SU-DHL-6 (cell line): Measurements from ENCODE around the gene COMT.

Experiments
- EZH2phosphoT487 ChIP-seq: fragments of 200-600 bp; sonication (generic), shearing (Covaris generic); conservative IDR thresholded peaks from 2 replicates; pipeline ENCODE4 v1.6.1; 2018; ENCODE audit warnings: mild to moderate bottlenecking, antibody characterized with exemption, low read length, moderate library complexity, mixed read lengths
- TF ChIP-seq, protein P1 (sequence below): fragments of 200-600 bp; sonication (generic); IDR thresholded peaks from one replicate; pipeline ENCODE4 v1.5.1; 2017; ENCODE audit warnings: antibody characterized with exemption, mild to moderate bottlenecking, low read length, moderate library complexity; ENCODE audit not compliant: insufficient read depth, poor library complexity, severe bottlenecking

- TF ChIP-seq, protein P1, sequence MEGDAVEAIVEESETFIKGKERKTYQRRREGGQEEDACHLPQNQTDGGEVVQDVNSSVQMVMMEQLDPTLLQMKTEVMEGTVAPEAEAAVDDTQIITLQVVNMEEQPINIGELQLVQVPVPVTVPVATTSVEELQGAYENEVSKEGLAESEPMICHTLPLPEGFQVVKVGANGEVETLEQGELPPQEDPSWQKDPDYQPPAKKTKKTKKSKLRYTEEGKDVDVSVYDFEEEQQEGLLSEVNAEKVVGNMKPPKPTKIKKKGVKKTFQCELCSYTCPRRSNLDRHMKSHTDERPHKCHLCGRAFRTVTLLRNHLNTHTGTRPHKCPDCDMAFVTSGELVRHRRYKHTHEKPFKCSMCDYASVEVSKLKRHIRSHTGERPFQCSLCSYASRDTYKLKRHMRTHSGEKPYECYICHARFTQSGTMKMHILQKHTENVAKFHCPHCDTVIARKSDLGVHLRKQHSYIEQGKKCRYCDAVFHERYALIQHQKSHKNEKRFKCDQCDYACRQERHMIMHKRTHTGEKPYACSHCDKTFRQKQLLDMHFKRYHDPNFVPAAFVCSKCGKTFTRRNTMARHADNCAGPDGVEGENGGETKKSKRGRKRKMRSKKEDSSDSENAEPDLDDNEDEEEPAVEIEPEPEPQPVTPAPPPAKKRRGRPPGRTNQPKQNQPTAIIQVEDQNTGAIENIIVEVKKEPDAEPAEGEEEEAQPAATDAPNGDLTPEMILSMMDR = no peak
- no peak for TF ChIP-seq EZH2phosphoT487
These were observed 3.7 kb upstream of the COMT start for GRCh38 chr22:19937616-19938473.
